Measurements from ENCODE around the gene CELF3.
A peak's percentile ranks its signal among the peaks of the same experiment; 100 is the strongest.

The CELF3 gene

GRCh38 chr1:151718011-151718431, 1.4 kb upstream of the CELF3 start:
- Histone ChIP-seq H3K4me3 (ENCODE audit: low read depth, low read length) (no peak overlapping the region), H3K36me3 (no peaks in the 10 kb centered on the region), H3K27me3 (no peaks in the 10 kb centered on the region), H3K4me1 (peaks cover 37% of the 10 kb centered on the region), H3K9me3 (no peaks in the 10 kb centered on the region; the same call in 1 of the 2 replicates)
- no peak for DNase-seq
- TF ChIP-seq CTCF (IDR thresholded peaks at IDR 0.05; ENCODE audit: low read depth, low read length), result no peak

- H3K9me3 ChIP-seq, result no peaks in the 10 kb centered on the region; the same call in 1 of the 2 replicates
- H3K4me3 ChIP-seq (ENCODE audit: low read depth, low read length), result peak overlapping the region; percentile 76
Measured at GRCh38 chr1:151716405-151716762, 219 bp downstream of the CELF3 start.

GRCh38 chr1:151715726-151716404, 738 bp downstream of the CELF3 start:
- peak; percentile 76 for TF ChIP-seq CTCF (IDR thresholded peaks at IDR 0.05; ENCODE audit: low read depth, low read length)
- H3K4me3 ChIP-seq (ENCODE audit: low read depth, low read length), result peak overlapping the region; percentile 76
- H3K36me3 ChIP-seq, result no peaks in the 10 kb centered on the region
- H3K27me3 ChIP-seq, result no peaks in the 10 kb centered on the region
- no peaks in the 10 kb centered on the region; the same call in 1 of the 2 replicates for H3K9me3 ChIP-seq
- peaks cover 38% of the 10 kb centered on the region for H3K4me1 ChIP-seq
- DNase-seq, result peak; percentile 89

More at GRCh38 chr1:151716405-151716762, 219 bp downstream of the CELF3 start:
- no peak for DNase-seq
- Histone ChIP-seq H3K27me3 (no peaks in the 10 kb centered on the region), H3K36me3 (no peaks in the 10 kb centered on the region), H3K4me1 (peaks cover 37% of the 10 kb centered on the region)
- TF ChIP-seq CTCF (IDR thresholded peaks at IDR 0.05; ENCODE audit: low read depth, low read length), result no peak

- no peaks in the 10 kb centered on the region for H3K36me3 ChIP-seq
- H3K27me3 ChIP-seq, result no peaks in the 10 kb centered on the region
- H3K4me1 ChIP-seq, result peaks cover 36% of the 10 kb centered on the region
- DNase-seq, result no peak
- TF ChIP-seq CTCF (IDR thresholded peaks at IDR 0.05; ENCODE audit: low read depth, low read length), result no peak
- no peaks in the 10 kb centered on the region for H3K9me3 ChIP-seq
- H3K4me3 ChIP-seq (ENCODE audit: low read depth, low read length), result no peak overlapping the region; the same call in 1 of the 2 replicates
Measured at GRCh38 chr1:151714820-151715725, 1.5 kb downstream of the CELF3 start.

- no peak for TF ChIP-seq CTCF (IDR thresholded peaks at IDR 0.05; ENCODE audit: low read depth, low read length)
- H3K4me1 ChIP-seq, result peaks cover 37% of the 10 kb centered on the region
- no peak overlapping the region for H3K4me3 ChIP-seq (ENCODE audit: low read depth, low read length)
- H3K9me3 ChIP-seq, result no peaks in the 10 kb centered on the region
- no peak for DNase-seq
- no peaks in the 10 kb centered on the region for H3K27me3 ChIP-seq
- no peaks in the 10 kb centered on the region; the same call in 1 of the 2 replicates for H3K36me3 ChIP-seq
Measured at GRCh38 chr1:151713874-151714273, 2.7 kb downstream of the CELF3 start.
